ENCODE data around the gene HOXB6. TPM values are rescaled to one million over a fixed set of nuclear protein-coding genes. Genes with fewer than 3 reads are reported as not detected.

HOXB6 gene
- total RNA-seq, 1 experiment from 2014 or later, result 64.8 TPM

GRCh38 chr17:48624118-48624517 lies 19.3 kb upstream of the HOXB6 start (continued):
- TF ChIP-seq CEBPB (IDR thresholded peaks at IDR 0.05; ENCODE audit: low read depth) (no peak), SP1 (IDR thresholded peaks at IDR 0.05; ENCODE audit: low read depth) (no peak), MAX (IDR thresholded peaks at IDR 0.05) (no peak), YY1 (IDR thresholded peaks at IDR 0.05; ENCODE audit: extremely low read depth, insufficient replicate concordance, low read depth, low read length) (no peak), POLR2AphosphoS5 (IDR thresholded peaks at IDR 0.05; ENCODE audit: low read depth, low read length) (no peak), FOSL1 (IDR thresholded peaks at IDR 0.05; ENCODE audit: low read depth) (no peak), SRF (IDR thresholded peaks at IDR 0.05; ENCODE audit: low read depth) (no peak), JUND (IDR thresholded peaks at IDR 0.05) (no peak), EGR1 (IDR thresholded peaks at IDR 0.05; ENCODE audit: low read depth) (no peak)

- Histone ChIP-seq H3K4me2 (ENCODE audit: low read length) (peak overlapping the region; percentile 98; the same call in 1 of the 2 replicates), H3K9me3 (ENCODE audit: control insufficient read depth in 1 of 2, insufficient read depth in 1 of 2, low read depth in 1 of 2, low read length in 2 of 2) (no peaks in the 10 kb centered on the region), H3K4me1 (ENCODE audit: control insufficient read depth in 1 of 2, insufficient read depth in 2 of 2, low read length in 2 of 2) (peaks cover 15 to 36% of the 10 kb centered on the region in 2 experiments), H2AFZ (ENCODE audit: low read depth, low read length, poor library complexity, severe bottlenecking) (no peak overlapping the region), H3K79me2 (ENCODE audit: insufficient read depth, low read length) (peaks cover 42% of the 10 kb centered on the region), H4K20me1 (ENCODE audit: insufficient read depth) (no peaks in the 10 kb centered on the region), H3K36me3 (ENCODE audit: control insufficient read depth in 1 of 2, insufficient read depth in 2 of 2, low read length in 2 of 2) (no peaks in the 10 kb centered on the region; a peak in 1 of 4 replicates), H3K27ac (ENCODE audit: low read depth, low read length) (no peak overlapping the region), H3K9me2 (ENCODE audit: insufficient read depth) (no peaks in the 10 kb centered on the region), H3K27me3 (ENCODE audit: insufficient read depth, low read length) (no peaks in the 10 kb centered on the region), H3K4me3 (replicated peaks in 1 of 2; ENCODE audit: low read depth in 1 of 2, low read length in 2 of 2) (no peak overlapping the region), H3K9ac (ENCODE audit: low read length) (no peak overlapping the region)
- intact Hi-C loops (cut with micrococcal nuclease), result no loop called here
- no peak for DNase-seq (ENCODE audit: low read depth, low spot score)
- TF ChIP-seq POLR2AphosphoS5 (IDR thresholded peaks at IDR 0.05; ENCODE audit: low read depth, low read length) (no peak), ATF3 (IDR thresholded peaks at IDR 0.05) (no peak), RAD21 (IDR thresholded peaks at IDR 0.05; ENCODE audit: low read depth) (no peak), ZNF274 (IDR thresholded peaks at IDR 0.05; ENCODE audit: low read depth, low read length) (no peak), SIN3A (IDR thresholded peaks at IDR 0.05; ENCODE audit: low read depth) (no peak), JUND (IDR thresholded peaks at IDR 0.05) (no peak), REST (IDR thresholded peaks at IDR 0.05; ENCODE audit: low read depth) (no peak), CEBPB (IDR thresholded peaks at IDR 0.05; ENCODE audit: low read depth) (no peak), SRF (IDR thresholded peaks at IDR 0.05; ENCODE audit: low read depth) (no peak), EZH2 (IDR thresholded peaks at IDR 0.05) (no peak), ELF1 (IDR thresholded peaks at IDR 0.05; ENCODE audit: borderline replicate concordance, low read depth) (no peak), ZFX (IDR thresholded peaks at IDR 0.05) (no peak), EZH2phosphoT487 (IDR thresholded peaks at IDR 0.05; ENCODE audit: borderline replicate concordance) (no peak), POLR2A (IDR thresholded peaks at IDR 0.05; ENCODE audit: borderline replicate concordance, extremely low read depth, insufficient read depth, insufficient read length) (no peak), CTCF (IDR thresholded peaks at IDR 0.05 in 2 of 3, conservative IDR thresholded peaks at IDR 0.05 in 1 of 3; ENCODE audit: borderline replicate concordance in 1 of 3, insufficient read depth in 1 of 3, low read depth in 2 of 3, low read length in 2 of 3) (no peak), TCF7L2 (IDR thresholded peaks at IDR 0.05; ENCODE audit: borderline replicate concordance, extremely low read depth, insufficient read depth, insufficient read length) (no peak), EGR1 (IDR thresholded peaks at IDR 0.05; ENCODE audit: low read depth) (no peak)
- no peak for ATAC-seq
- BruUV-seq (replicated peaks), result no TSS peak
- ChIA-PET RAD21 (ENCODE audit: low non-redundant PET in 1 of 2, low total read pairs in 2 of 2, uncharacterized antibody in 2 of 2, unreplicated experiment in 2 of 2) (no interaction called here), CTCF (interaction anchor here (0.9 to 1.4 kb wide), 3 partner anchors 315 to 363 kb away, joined by 3 read pairs; no protein-coding TSS in a partner anchor), POLR2A (interaction anchor here (1.8 kb wide), 1 partner anchor 17 kb away, joined by 6 read pairs; no protein-coding TSS in a partner anchor)
Measured at GRCh38 chr17:48623583-48623982, 18.8 kb upstream of the HOXB6 start.
